Hepatocyte (in vitro differentiated cells): ENCODE results near the gene CD55.

Experiments used
- CTCF ChIP-seq: fragments of 200-600 bp; sonication (generic); IDR thresholded peaks from 2 replicates; pipeline ENCODE4 v1.5.1; 2016; ENCODE audit warnings: antibody characterized with exemption, mild to moderate bottlenecking; ENCODE audit not compliant: poor library complexity
- EZH2 ChIP-seq: fragments of 200-600 bp; sonication (generic); IDR thresholded peaks from 2 replicates; pipeline ENCODE4 v1.6.1; 2016; ENCODE audit warnings: antibody characterized with exemption, mild to moderate bottlenecking, borderline replicate concordance
- EZH2phosphoT487 ChIP-seq: fragments of 200-600 bp; sonication (generic); IDR thresholded peaks from one replicate; pipeline ENCODE4 v1.6.1; 2018; ENCODE audit warnings: antibody characterized with exemption, mild to moderate bottlenecking, low read depth, moderate library complexity; ENCODE audit not compliant: unreplicated experiment, severe bottlenecking

GRCh38 chr1:207305489-207305873 is 16.0 kb upstream of the CD55 start:
- TF ChIP-seq CTCF (no peak), EZH2phosphoT487 (no peak), EZH2 (no peak)
